Ovary (tissue), 9 donors: ENCODE data around the gene TNPO1. TPM values are rescaled to one million over a fixed set of nuclear protein-coding genes. Genes with fewer than 3 reads are reported as not detected.

Experiments
- DNase-seq, 5 donors: peaks; one replicate each; pipeline ENCODE4 v3.0.0-alpha.2; 2019 to 2020
- H3K27ac ChIP-seq, 2 donors: fragments of 200-600 bp; one replicate each; pipeline versions ENCODE4 v1.5.1 to v1.8.0; 2019 to 2022
- H3K27me3 ChIP-seq: fragments of 200-600 bp; one replicate; pipeline ENCODE4 v1.8.0; 2022
- H3K36me3 ChIP-seq: fragments of 200-600 bp; sonication (generic); one replicate; pipeline ENCODE4 v1.5.1; 2019
- H3K4me1 ChIP-seq: one replicate; pipeline ENCODE4 v1.8.1; 2013; ENCODE audit warnings: mild to moderate bottlenecking, moderate library complexity; ENCODE audit not compliant: insufficient read depth
- H3K4me3 ChIP-seq: fragments of 200-600 bp; sonication (generic); one replicate; pipeline ENCODE4 v1.5.1; 2017
- H3K9me3 ChIP-seq, 2 donors: fragments of 200-600 bp in 1 of 2; sonication (generic) in 1 of 2; one replicate each; pipeline versions ENCODE4 v1.5.1 to v1.8.1; 2013 to 2019; ENCODE audit warnings: mild to moderate bottlenecking in 1 of 2, moderate library complexity in 1 of 2
- EP300 ChIP-seq: sonication (generic); formaldehyde crosslinking; IDR thresholded peaks from one replicate; pipeline ENCODE4 v1.6.1; 2017; ENCODE audit warnings: antibody characterized with exemption
- POLR2A ChIP-seq: fragments of 450-650 bp; IDR thresholded peaks from one replicate; pipeline ENCODE4 v1.6.1; 2017; ENCODE audit warnings: antibody characterized with exemption, mild to moderate bottlenecking, moderate library complexity
- WGBS, 3 donors: extraction: QIAGEN DNeasy Blood & Tissue Kit in 1 of 3; methylation state at CpG; one replicate each; pipeline versions ENCODE4 v1.1.5 to v1.1.7; 2013 to 2017; 5-methylcytosine and 5-hydroxymethylcytosine counted together
- intact Hi-C, 4 donors: fragments of 100-400 bp; cut with DNase I; formaldehyde crosslinking; loops; one replicate each; pipeline versions ENCODE4 v1.11.0 to v1.15.1; 2022 to 2023
- polyA plus RNA-seq, 2 donors: library from polyadenylated mRNA; stranded (reverse); fragments of 200-250 nt in 1 of 2; fragments of 350-450 nt in 1 of 2; fragmentation: Illumina TruSeq in 1 of 2; extraction: RNeasy Lipid Tissue Mini Kit (QIAGEN cat#74804) in 1 of 2; gene quantifications; one replicate each; pipeline ENCODE4 v1.2.3, GENCODE V29; 2013 to 2014
- total RNA-seq, 7 donors: library from RNA; depleted of rRNA in 2 of 7; stranded (reverse); fragments of >200 nt in 2 of 7; fragmentation: NEBNext Ultra II Directional in 3 of 7; extraction: Animal tissue kit (Norgen Biotek cat#: 25700) in 3 of 7; gene quantifications; one replicate each; pipeline versions ENCODE4 v1.1.0 to v1.2.4, GENCODE V29; 2016 to 2023
- TF ChIP-seq, protein P1 (sequence below), 3 donors: fragments of 450-650 bp in 2 of 3; fragments of 200-600 bp in 1 of 3; IDR thresholded peaks; one replicate each; pipeline versions ENCODE4 v1.5.1 to v1.8.0; 2016 to 2022; ENCODE audit warnings: antibody characterized with exemption in 3 of 3, mild to moderate bottlenecking in 1 of 3
- donor health status: DM: no; HTN: no; CAD: no; lungs with moderate emphysema.
- donor health status: DM: no; HTN: no; CAD: no.
- donor health status: Bipolar disorder and iron deficiency.
- donor health status: DM: yes; HTN: yes; CAD: no.
- donor health status: DM: no; HTN: no; CAD: no.
- donor health status: DM: yes; HTN: yes; CAD: no.

Gene TNPO1
- total and polyA plus RNA-seq, 9 donors = 14.9 to 99.3 (median 61.8) TPM

- H3K27ac ChIP-seq = no peak overlapping the region
- H3K27me3 ChIP-seq = no peaks in the 10 kb centered on the region
- intact Hi-C loops = no loop called here
- H3K4me3 ChIP-seq = no peak overlapping the region
- H3K9me3 ChIP-seq = no peaks in the 10 kb centered on the region
- no peaks in the 10 kb centered on the region for H3K36me3 ChIP-seq
- H3K4me1 ChIP-seq = peaks cover 6% of the 10 kb centered on the region
- TF ChIP-seq, protein P1, sequence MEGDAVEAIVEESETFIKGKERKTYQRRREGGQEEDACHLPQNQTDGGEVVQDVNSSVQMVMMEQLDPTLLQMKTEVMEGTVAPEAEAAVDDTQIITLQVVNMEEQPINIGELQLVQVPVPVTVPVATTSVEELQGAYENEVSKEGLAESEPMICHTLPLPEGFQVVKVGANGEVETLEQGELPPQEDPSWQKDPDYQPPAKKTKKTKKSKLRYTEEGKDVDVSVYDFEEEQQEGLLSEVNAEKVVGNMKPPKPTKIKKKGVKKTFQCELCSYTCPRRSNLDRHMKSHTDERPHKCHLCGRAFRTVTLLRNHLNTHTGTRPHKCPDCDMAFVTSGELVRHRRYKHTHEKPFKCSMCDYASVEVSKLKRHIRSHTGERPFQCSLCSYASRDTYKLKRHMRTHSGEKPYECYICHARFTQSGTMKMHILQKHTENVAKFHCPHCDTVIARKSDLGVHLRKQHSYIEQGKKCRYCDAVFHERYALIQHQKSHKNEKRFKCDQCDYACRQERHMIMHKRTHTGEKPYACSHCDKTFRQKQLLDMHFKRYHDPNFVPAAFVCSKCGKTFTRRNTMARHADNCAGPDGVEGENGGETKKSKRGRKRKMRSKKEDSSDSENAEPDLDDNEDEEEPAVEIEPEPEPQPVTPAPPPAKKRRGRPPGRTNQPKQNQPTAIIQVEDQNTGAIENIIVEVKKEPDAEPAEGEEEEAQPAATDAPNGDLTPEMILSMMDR (IDR thresholded peaks at IDR 0.05) = no peak
- TF ChIP-seq EP300 (no peak), POLR2A (no peak)
- no peak for DNase-seq
- 81 to 84% (median 81%) methylated on average over 3 of the region's 3 CpGs for WGBS, 3 donors
Observed at GRCh38 chr5:72854419-72854818, 38.0 kb downstream of the TNPO1 start.

- 89 to 98% (median 96%) methylated on average over 2 of the region's 2 CpGs for WGBS, 3 donors
- intact Hi-C loops = no loop called here
- no peak overlapping the region for H3K27ac ChIP-seq
- TF ChIP-seq EP300 (no peak), POLR2A (no peak)
- TF ChIP-seq, protein P1 (IDR thresholded peaks at IDR 0.05) = no peak
- H3K4me1 ChIP-seq = peaks cover 7% of the 10 kb centered on the region
- no peaks in the 10 kb centered on the region for H3K9me3 ChIP-seq
- H3K36me3 ChIP-seq = no peaks in the 10 kb centered on the region
- H3K27me3 ChIP-seq = no peaks in the 10 kb centered on the region
- no peak overlapping the region for H3K4me3 ChIP-seq
- DNase-seq = no peak
Observed at GRCh38 chr5:72855821-72856220, 39.4 kb downstream of the TNPO1 start.

- Histone ChIP-seq H3K27ac (no peak overlapping the region), H3K36me3 (no peaks in the 10 kb centered on the region), H3K9me3 (no peaks in the 10 kb centered on the region), H3K27me3 (no peaks in the 10 kb centered on the region), H3K4me1 (peaks cover 5% of the 10 kb centered on the region), H3K4me3 (no peak overlapping the region)
- WGBS, 3 donors = 75 to 86% (median 85%) methylated on average over 5 of the region's 5 CpGs
- DNase-seq = no peak
- no peak for TF ChIP-seq POLR2A
- no peak for TF ChIP-seq EP300
- TF ChIP-seq, protein P1 (IDR thresholded peaks at IDR 0.05) = no peak
- intact Hi-C loops = no loop called here
Observed at GRCh38 chr5:72857396-72857795, 40.9 kb downstream of the TNPO1 start.

- Histone ChIP-seq H3K36me3 (no peaks in the 10 kb centered on the region), H3K27me3 (no peaks in the 10 kb centered on the region), H3K9me3 (no peaks in the 10 kb centered on the region), H3K4me3 (no peak overlapping the region), H3K4me1 (peaks cover 1% of the 10 kb centered on the region), H3K27ac (no peak overlapping the region)
- DNase-seq = no peak
- intact Hi-C loops = no loop called here
- 41 to 77% (median 57%) methylated on average over 1 of the region's 1 CpG for WGBS, 3 donors
- TF ChIP-seq EP300 = no peak
- TF ChIP-seq, protein P1 (IDR thresholded peaks at IDR 0.05) = no peak
- no peak for TF ChIP-seq POLR2A
Observed at GRCh38 chr5:72859127-72859526, 42.7 kb downstream of the TNPO1 start.

- H3K27ac ChIP-seq = no peak overlapping the region
- 67 to 72% (median 70%) methylated on average over 4 of the region's 4 CpGs for WGBS, 3 donors
- no peaks in the 10 kb centered on the region for H3K36me3 ChIP-seq
Observed at GRCh38 chr5:72860499-72860898, 44.0 kb downstream of the TNPO1 start.

More at GRCh38 chr5:72860499-72860898, 44.0 kb downstream of the TNPO1 start:
- intact Hi-C loops = no loop called here
- DNase-seq = no peak
- no peaks in the 10 kb centered on the region for H3K27me3 ChIP-seq
- H3K4me1 ChIP-seq = peaks cover 1% of the 10 kb centered on the region
- TF ChIP-seq EP300 (no peak), POLR2A (no peak)
- TF ChIP-seq, protein P1 (IDR thresholded peaks at IDR 0.05) = no peak
- no peak overlapping the region for H3K4me3 ChIP-seq
- H3K9me3 ChIP-seq = no peaks in the 10 kb centered on the region
